HEK293 (cell line): ENCODE data around the gene RRP8.

Experiments
- CTCF ChIA-PET: fragments of 350-600 bp; formaldehyde crosslinking; extraction: SDS; loops from one replicate; lab custom pipeline; 2021; ENCODE audit warnings: antibody characterized with exemption; lab: Yijun Ruan, JAX
- POLR2A ChIA-PET: fragments of 300-600 bp; formaldehyde crosslinking; extraction: SDS; loops from one replicate; lab custom pipeline; 2020; ENCODE audit warnings: antibody characterized with exemption, inconsistent platforms; lab: Yijun Ruan, JAX
- H3K27ac ChIP-seq: fragments of 200-500 bp; sonication (Bioruptor generic); 2 replicates; pipeline ENCODE4 v1.5.1; 2014; ENCODE audit warnings: low read depth, low read length, control low read depth, inconsistent platforms; ENCODE audit errors: extremely low read depth
- H3K36me3 ChIP-seq, 2 experiments: fragments of 200-500 bp in 1 of 2; sonication (Bioruptor generic) in 1 of 2; 1 replicate in 1 of 2; 2 replicates in 1 of 2; pipeline ENCODE4 v1.5.1; 2014 to 2017; ENCODE audit warnings: inconsistent platforms in 2 of 2, low read length in 2 of 2; ENCODE audit not compliant: control insufficient read depth in 2 of 2, insufficient read depth in 1 of 2
- H3K4me1 ChIP-seq: fragments of 200-500 bp; sonication (Bioruptor generic); 2 replicates; pipeline ENCODE4 v1.5.1; 2014; ENCODE audit warnings: mild to moderate bottlenecking, low read length, inconsistent platforms; ENCODE audit not compliant: control insufficient read depth, insufficient read depth
- H3K4me3 ChIP-seq: 2 replicates; pipeline ENCODE4 v1.5.1; 2011; ENCODE audit warnings: low read depth, mild to moderate bottlenecking, control low read depth, low read length, moderate library complexity
- H3K9me3 ChIP-seq: fragments of 200-500 bp; sonication (Bioruptor generic); 2 replicates; pipeline ENCODE4 v1.5.1; 2014; ENCODE audit warnings: low read depth, low read length, inconsistent platforms; ENCODE audit not compliant: control insufficient read depth, insufficient read depth
- HOXD13 ChIP-seq: sonication (generic); formaldehyde crosslinking; IDR thresholded peaks from 2 replicates; pipeline ENCODE4 v1.8.0; 2022; ENCODE audit warnings: missing genetic modification reagents, borderline replicate concordance
- KLF1 ChIP-seq: fragments of 450-650 bp; formaldehyde crosslinking; IDR thresholded peaks from 2 replicates; pipeline ENCODE4 v1.5.1; 2016; ENCODE audit warnings: missing biosample characterization, missing genetic modification characterization
- KLF9 ChIP-seq: fragments of 450-650 bp; formaldehyde crosslinking; IDR thresholded peaks from 2 replicates; pipeline ENCODE4 v1.5.1; 2016; ENCODE audit warnings: missing biosample characterization, missing genetic modification characterization, low read depth
- YY1 ChIP-seq: fragments of 450-650 bp; formaldehyde crosslinking; IDR thresholded peaks from 2 replicates; pipeline ENCODE4 v1.5.1; 2018; ENCODE audit warnings: missing biosample characterization, missing genetic modification characterization
- ZFHX2 ChIP-seq: fragments of 450-650 bp; formaldehyde crosslinking; conservative IDR thresholded peaks from 2 replicates; pipeline ENCODE4 v1.5.1; 2016; ENCODE audit warnings: missing biosample characterization, missing genetic modification characterization
- ZFP37 ChIP-seq: fragments of 450-650 bp; formaldehyde crosslinking; IDR thresholded peaks from 2 replicates; pipeline ENCODE4 v1.5.1; 2016; ENCODE audit warnings: missing biosample characterization, missing genetic modification characterization
- ZFP69B ChIP-seq: fragments of 450-650 bp; formaldehyde crosslinking; IDR thresholded peaks from 2 replicates; pipeline ENCODE4 v1.5.1; 2016; ENCODE audit warnings: missing biosample characterization, missing genetic modification characterization
- ZNF114 ChIP-seq: fragments of 450-650 bp; formaldehyde crosslinking; IDR thresholded peaks from 2 replicates; pipeline ENCODE4 v1.5.0; 2017; ENCODE audit warnings: missing biosample characterization, missing genetic modification characterization
- ZNF140 ChIP-seq: fragments of 450-650 bp; formaldehyde crosslinking; IDR thresholded peaks from 2 replicates; pipeline ENCODE4 v1.5.1; 2016; ENCODE audit warnings: missing biosample characterization, missing genetic modification characterization
- ZNF37A ChIP-seq: fragments of 450-650 bp; IDR thresholded peaks from 2 replicates; pipeline ENCODE4 v1.5.1; 2018; ENCODE audit warnings: missing biosample characterization, missing genetic modification characterization
- ZNF473 ChIP-seq: fragments of 450-650 bp; formaldehyde crosslinking; IDR thresholded peaks from 2 replicates; pipeline ENCODE4 v1.5.1; 2017; ENCODE audit warnings: missing biosample characterization, missing genetic modification characterization
- ZNF555 ChIP-seq: fragments of 450-650 bp; formaldehyde crosslinking; conservative IDR thresholded peaks from 2 replicates; pipeline ENCODE4 v1.5.1; 2017; ENCODE audit warnings: missing biosample characterization, mild to moderate bottlenecking, missing genetic modification characterization, inconsistent platforms
- ZNF658 ChIP-seq: fragments of 450-650 bp; formaldehyde crosslinking; IDR thresholded peaks from 2 replicates; pipeline ENCODE4; 2016; ENCODE audit warnings: missing biosample characterization, missing genetic modification characterization
- ZNF660 ChIP-seq: fragments of 450-650 bp; IDR thresholded peaks from 2 replicates; pipeline ENCODE4 v1.5.1; 2018; ENCODE audit warnings: missing biosample characterization, mild to moderate bottlenecking, missing genetic modification characterization
- ZNF791 ChIP-seq: fragments of 450-650 bp; formaldehyde crosslinking; IDR thresholded peaks from 2 replicates; pipeline ENCODE4 v1.5.1; 2016; ENCODE audit warnings: missing biosample characterization, missing genetic modification characterization
- ZNF792 ChIP-seq: fragments of 450-650 bp; formaldehyde crosslinking; IDR thresholded peaks from 2 replicates; pipeline ENCODE4 v1.5.1; 2016; ENCODE audit warnings: missing biosample characterization, missing genetic modification characterization
- ZNF830 ChIP-seq: fragments of 450-650 bp; IDR thresholded peaks from 2 replicates; pipeline ENCODE4 v1.5.0; 2018; ENCODE audit warnings: missing biosample characterization, missing genetic modification characterization, low read depth, mild to moderate bottlenecking, moderate library complexity
- ZSCAN30 ChIP-seq: fragments of 450-650 bp; IDR thresholded peaks from 2 replicates; pipeline ENCODE4 v1.5.1; 2018; ENCODE audit warnings: missing biosample characterization, mild to moderate bottlenecking, missing genetic modification characterization, moderate library complexity
- TF ChIP-seq, protein P1 (sequence below): fragments of 450-650 bp; formaldehyde crosslinking; IDR thresholded peaks from 2 replicates; pipeline ENCODE4 v1.5.1; 2016; ENCODE audit warnings: missing biosample characterization, missing genetic modification characterization, borderline replicate concordance
- TF ChIP-seq, protein P2 (sequence below): fragments of 450-650 bp; formaldehyde crosslinking; IDR thresholded peaks from 2 replicates; pipeline ENCODE4 v1.5.1; 2016; ENCODE audit warnings: missing biosample characterization, missing genetic modification characterization
- TF ChIP-seq, protein P3 (sequence below): fragments of 450-650 bp; formaldehyde crosslinking; IDR thresholded peaks from 2 replicates; pipeline ENCODE4 v1.5.1; 2016; ENCODE audit warnings: missing biosample characterization, missing genetic modification characterization

RRP8 gene

DNA sequence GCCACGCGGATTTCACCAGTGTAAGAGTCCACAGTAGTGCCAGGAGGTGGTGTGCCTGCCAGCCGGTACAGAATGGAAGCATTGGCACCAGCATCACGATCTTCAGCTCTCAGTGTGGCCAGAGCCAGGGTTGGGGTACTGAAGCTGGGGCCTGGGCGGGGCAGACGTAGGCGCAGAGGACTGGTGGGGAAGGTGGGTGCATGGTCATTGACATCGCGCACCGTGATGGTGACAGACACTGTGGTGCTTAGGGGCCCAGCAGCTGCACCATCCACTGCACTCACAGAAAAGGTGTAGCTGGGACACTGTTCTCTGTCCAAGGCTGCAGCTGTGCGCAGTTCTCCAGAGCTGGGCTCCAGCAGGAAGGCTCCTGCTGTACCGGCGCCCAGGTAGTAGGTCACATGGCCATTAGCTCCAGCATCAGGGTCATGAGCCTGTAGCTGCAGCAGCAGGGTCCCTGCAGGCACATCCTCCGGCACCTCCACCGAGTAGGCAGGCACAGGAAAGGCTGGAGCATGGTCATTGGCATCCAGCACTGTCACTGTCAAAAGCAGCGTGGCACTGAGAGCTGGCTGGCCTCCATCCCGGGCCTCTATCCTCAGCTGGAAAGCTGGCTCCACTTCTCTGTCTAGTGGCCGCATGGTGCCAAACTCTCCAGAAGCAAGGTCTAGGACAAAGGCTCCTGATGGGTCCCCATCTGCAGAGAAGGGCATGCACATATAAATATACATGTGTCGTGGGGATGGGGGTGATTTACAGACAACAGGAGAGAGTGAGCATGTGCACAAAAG lies 23.8 kb upstream of the RRP8 start:
- Histone ChIP-seq H3K27ac (no peak overlapping the region), H3K9me3 (no peaks in the 10 kb centered on the region), H3K4me3 (no peak overlapping the region), H3K4me1 (no peaks in the 10 kb centered on the region), H3K36me3 (peaks cover 0 to 36% of the 10 kb centered on the region in 2 experiments; a peak in 1 of 3 replicates)
- no peak for TF ChIP-seq ZNF37A (tag by site-specific recombination)
- TF ChIP-seq ZFP69B, result no peak
- POLR2A ChIA-PET, result interaction anchor here (0.5 to 1.3 kb wide), 2 partner anchors 11 to 56 kb away, joined by 3 to 4 read pairs; partner anchors contain the start of gene MRPL17
- CTCF ChIA-PET, result no interaction called here

DNA sequence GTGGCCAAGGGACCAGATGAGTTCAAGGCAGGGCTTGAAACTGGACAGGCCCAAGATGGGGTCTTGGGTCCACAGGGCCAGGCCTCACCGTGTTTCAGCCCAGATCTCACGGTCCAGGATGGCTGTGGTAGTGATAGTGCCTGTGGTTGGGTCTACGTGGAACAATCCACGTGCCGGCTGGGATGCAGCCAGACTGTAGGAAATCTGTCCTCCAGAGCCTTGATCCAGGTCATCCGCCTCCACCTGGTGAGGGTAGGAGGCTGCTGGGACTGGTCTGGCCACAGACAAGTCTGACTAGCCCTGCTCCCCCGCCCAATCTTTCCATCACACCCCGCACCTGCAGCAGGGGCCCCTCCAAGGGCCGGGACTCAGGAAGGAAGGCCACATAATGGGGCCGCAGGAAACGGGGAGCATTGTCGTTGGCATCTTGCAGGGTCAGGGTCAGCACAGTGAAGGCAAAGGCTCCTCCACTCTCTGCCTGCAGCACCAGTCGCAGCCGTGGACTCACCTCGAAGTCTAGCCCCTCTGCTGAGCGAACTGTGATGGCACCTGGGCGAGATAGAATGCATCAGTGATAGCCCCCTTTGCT lies 22.5 kb upstream of the RRP8 start:
- Histone ChIP-seq H3K27ac (no peak overlapping the region), H3K4me1 (no peaks in the 10 kb centered on the region), H3K9me3 (no peaks in the 10 kb centered on the region), H3K36me3 (peaks cover 0 to 30% of the 10 kb centered on the region in 2 experiments; a peak in 1 of 3 replicates), H3K4me3 (no peak overlapping the region)
- TF ChIP-seq ZNF792 (tag by site-specific recombination), result no peak
- TF ChIP-seq YY1 (tag by site-specific recombination), result no peak
- no peak for TF ChIP-seq ZNF658 (tag by site-specific recombination)
- TF ChIP-seq ZSCAN30 (tag by site-specific recombination), result no peak
- TF ChIP-seq, protein P1, sequence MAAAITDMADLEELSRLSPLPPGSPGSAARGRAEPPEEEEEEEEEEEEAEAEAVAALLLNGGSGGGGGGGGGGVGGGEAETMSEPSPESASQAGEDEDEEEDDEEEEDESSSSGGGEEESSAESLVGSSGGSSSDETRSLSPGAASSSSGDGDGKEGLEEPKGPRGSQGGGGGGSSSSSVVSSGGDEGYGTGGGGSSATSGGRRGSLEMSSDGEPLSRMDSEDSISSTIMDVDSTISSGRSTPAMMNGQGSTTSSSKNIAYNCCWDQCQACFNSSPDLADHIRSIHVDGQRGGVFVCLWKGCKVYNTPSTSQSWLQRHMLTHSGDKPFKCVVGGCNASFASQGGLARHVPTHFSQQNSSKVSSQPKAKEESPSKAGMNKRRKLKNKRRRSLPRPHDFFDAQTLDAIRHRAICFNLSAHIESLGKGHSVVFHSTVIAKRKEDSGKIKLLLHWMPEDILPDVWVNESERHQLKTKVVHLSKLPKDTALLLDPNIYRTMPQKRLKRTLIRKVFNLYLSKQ (tag by site-specific recombination), result no peak
- no peak for TF ChIP-seq ZFHX2
- no peak for TF ChIP-seq ZNF830
- TF ChIP-seq, protein P2, sequence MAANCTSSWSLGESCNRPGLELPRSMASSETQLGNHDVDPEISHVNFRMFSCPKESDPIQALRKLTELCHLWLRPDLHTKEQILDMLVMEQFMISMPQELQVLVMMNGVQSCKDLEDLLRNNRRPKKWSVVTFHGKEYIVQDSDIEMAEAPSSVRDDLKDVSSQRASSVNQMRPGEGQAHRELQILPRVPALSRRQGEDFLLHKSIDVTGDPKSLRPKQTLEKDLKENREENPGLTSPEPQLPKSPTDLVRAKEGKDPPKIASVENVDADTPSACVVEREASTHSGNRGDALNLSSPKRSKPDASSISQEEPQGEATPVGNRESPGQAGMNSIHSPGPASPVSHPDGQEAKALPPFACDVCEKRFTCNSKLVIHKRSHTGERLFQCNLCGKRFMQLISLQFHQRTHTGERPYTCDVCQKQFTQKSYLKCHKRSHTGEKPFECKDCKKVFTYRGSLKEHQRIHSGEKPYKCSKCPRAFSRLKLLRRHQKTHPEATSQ (tag by site-specific recombination), result no peak
- no peak for TF ChIP-seq ZFP37 (tag by site-specific recombination)
- no peak for TF ChIP-seq ZNF791
- no peak for TF ChIP-seq ZNF140 (tag by site-specific recombination)
- no peak for TF ChIP-seq ZNF660
- TF ChIP-seq ZNF473 (tag by site-specific recombination), result no peak
- no peak for TF ChIP-seq HOXD13 (CRISPR knock-in tag)
- ChIA-PET CTCF (interaction anchor here (0.5 kb wide), 1 partner anchor 534 kb away, joined by 3 read pairs; no protein-coding TSS in a partner anchor), POLR2A (no interaction called here)

DNA sequence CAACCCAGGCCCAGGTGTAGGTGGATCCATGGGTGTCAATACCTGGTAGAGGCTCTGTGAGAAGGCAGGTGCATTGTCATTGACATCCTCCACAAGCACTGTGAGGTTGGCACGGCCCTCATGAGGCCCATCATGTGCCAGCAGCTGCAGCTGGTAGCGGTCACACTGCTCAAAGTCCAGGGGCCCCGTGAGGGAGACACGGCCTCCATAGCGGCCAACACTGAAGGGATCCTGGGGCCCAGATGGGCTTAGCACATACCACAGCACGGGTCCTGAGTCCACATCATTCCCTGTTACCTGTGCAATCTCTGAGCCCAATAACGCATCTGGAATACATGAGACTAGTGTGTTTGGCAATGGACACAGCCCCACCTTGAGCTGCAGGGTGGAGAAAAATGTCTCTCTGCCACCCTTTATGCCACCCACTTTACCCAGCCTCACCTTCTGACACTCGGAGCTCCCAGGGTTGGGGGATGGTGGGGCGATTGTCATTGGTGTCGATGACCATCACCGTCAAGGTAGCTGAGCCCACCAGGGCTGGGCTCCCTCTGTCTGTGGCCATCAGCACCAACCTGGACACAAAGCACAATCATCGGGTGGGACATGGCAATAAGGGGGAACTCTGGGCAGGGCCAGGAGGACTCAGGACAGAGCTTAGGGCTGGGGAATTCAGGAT lies 21.9 kb upstream of the RRP8 start:
- TF ChIP-seq, protein P3, sequence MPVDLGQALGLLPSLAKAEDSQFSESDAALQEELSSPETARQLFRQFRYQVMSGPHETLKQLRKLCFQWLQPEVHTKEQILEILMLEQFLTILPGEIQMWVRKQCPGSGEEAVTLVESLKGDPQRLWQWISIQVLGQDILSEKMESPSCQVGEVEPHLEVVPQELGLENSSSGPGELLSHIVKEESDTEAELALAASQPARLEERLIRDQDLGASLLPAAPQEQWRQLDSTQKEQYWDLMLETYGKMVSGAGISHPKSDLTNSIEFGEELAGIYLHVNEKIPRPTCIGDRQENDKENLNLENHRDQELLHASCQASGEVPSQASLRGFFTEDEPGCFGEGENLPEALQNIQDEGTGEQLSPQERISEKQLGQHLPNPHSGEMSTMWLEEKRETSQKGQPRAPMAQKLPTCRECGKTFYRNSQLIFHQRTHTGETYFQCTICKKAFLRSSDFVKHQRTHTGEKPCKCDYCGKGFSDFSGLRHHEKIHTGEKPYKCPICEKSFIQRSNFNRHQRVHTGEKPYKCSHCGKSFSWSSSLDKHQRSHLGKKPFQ (tag by site-specific recombination), result no peak
- TF ChIP-seq ZNF555 (tag by site-specific recombination) (no peak), KLF9 (no peak), KLF1 (tag by site-specific recombination) (no peak), ZNF114 (no peak), ZNF830 (no peak)
- H3K4me3 ChIP-seq, result no peak overlapping the region
- ChIA-PET CTCF (interaction anchor here (0.5 to 0.6 kb wide), 2 partner anchors 195 to 534 kb away, joined by 3 read pairs; no protein-coding TSS in a partner anchor), POLR2A (no interaction called here)
- peaks cover 0 to 30% of the 10 kb centered on the region in 2 experiments; a peak in 1 of 3 replicates for H3K36me3 ChIP-seq
- no peaks in the 10 kb centered on the region for H3K9me3 ChIP-seq
- no peak overlapping the region for H3K27ac ChIP-seq
- H3K4me1 ChIP-seq, result no peaks in the 10 kb centered on the region
